MM.1S (cell line): ENCODE data around the gene CHRNE.

Experiments used
- DNase-seq: peaks from one replicate; pipeline ENCODE4 v3.0.0-alpha.2; 2015
- H2AFZ ChIP-seq: fragments of 300-600 bp; sonication (generic); 2 replicates; pipeline ENCODE4 v1.6.0; 2016; ENCODE audit warnings: antibody characterized with exemption, low read length
- H3F3A ChIP-seq: fragments of 300-600 bp; sonication (generic); 2 replicates; pipeline ENCODE4 v1.6.1; 2016; ENCODE audit warnings: mild to moderate bottlenecking, antibody characterized with exemption, low read length, moderate library complexity, mixed read lengths; ENCODE audit not compliant: insufficient read depth
- H3K27ac ChIP-seq: fragments of 300-600 bp; sonication (generic); 2 replicates; pipeline ENCODE4 v1.5.1; 2016; ENCODE audit warnings: mild to moderate bottlenecking, low read length
- H3K27me3 ChIP-seq: fragments of 300-600 bp; sonication (generic); replicated peaks from 2 replicates; pipeline ENCODE4 v1.6.0; 2016; ENCODE audit warnings: low read length; ENCODE audit not compliant: insufficient read depth
- H3K36me3 ChIP-seq: fragments of 300-600 bp; sonication (generic); replicated peaks from 2 replicates; pipeline ENCODE4 v1.6.1; 2016; ENCODE audit warnings: mild to moderate bottlenecking, low read length, mixed read lengths; ENCODE audit not compliant: insufficient read depth
- H3K4me1 ChIP-seq: fragments of 300-600 bp; sonication (generic); 2 replicates; pipeline ENCODE4 v1.6.1; 2016; ENCODE audit warnings: low read length, mixed read lengths
- H3K4me2 ChIP-seq: fragments of 300-600 bp; sonication (generic); 2 replicates; pipeline ENCODE4 v1.6.0; 2016; ENCODE audit warnings: low read depth, low read length
- H3K4me3 ChIP-seq: fragments of 300-600 bp; sonication (generic); 2 replicates; pipeline ENCODE4 v1.5.1; 2016; ENCODE audit warnings: low read length, mixed read lengths
- H3K79me2 ChIP-seq: fragments of 300-600 bp; sonication (generic); 2 replicates; pipeline ENCODE4 v1.6.1; 2016; ENCODE audit warnings: mixed run types, low read length, mixed read lengths
- H3K9ac ChIP-seq: fragments of 300-600 bp; sonication (generic); 2 replicates; pipeline ENCODE4 v1.6.1; 2016; ENCODE audit warnings: low read length, mixed read lengths
- H3K9me2 ChIP-seq: fragments of 300-600 bp; sonication (generic); replicated peaks from 2 replicates; pipeline ENCODE4 v1.6.1; 2016; ENCODE audit warnings: mild to moderate bottlenecking, low read length, mixed read lengths; ENCODE audit not compliant: insufficient read depth
- H3K9me3 ChIP-seq: fragments of 300-600 bp; sonication (generic); replicated peaks from 2 replicates; pipeline ENCODE4 v1.6.1; 2016; ENCODE audit warnings: mild to moderate bottlenecking, low read length, mixed read lengths; ENCODE audit not compliant: insufficient read depth
- H4K20me1 ChIP-seq: fragments of 300-600 bp; sonication (generic); 2 replicates; pipeline ENCODE4 v1.6.1; 2016; ENCODE audit warnings: mild to moderate bottlenecking, low read length, moderate library complexity, mixed read lengths; ENCODE audit not compliant: insufficient read depth
- EZH2 ChIP-seq: fragments of 300-600 bp; sonication (generic); optimal IDR thresholded peaks from 2 replicates; pipeline ENCODE3; 2017; ENCODE audit warnings: low read depth, mild to moderate bottlenecking, antibody characterized with exemption, low read length, mixed read lengths
- EZH2phosphoT487 ChIP-seq: fragments of 300-600 bp; sonication (generic); IDR thresholded peaks from 2 replicates; pipeline ENCODE4 v1.6.1; 2018; ENCODE audit warnings: antibody characterized with exemption, low read length
- TF ChIP-seq, protein P1 (sequence below): fragments of 300-600 bp; sonication (generic); IDR thresholded peaks from 2 replicates; pipeline ENCODE4 v1.5.1; 2016; ENCODE audit warnings: antibody characterized with exemption, low read length, mixed read lengths

Gene CHRNE

DNA sequence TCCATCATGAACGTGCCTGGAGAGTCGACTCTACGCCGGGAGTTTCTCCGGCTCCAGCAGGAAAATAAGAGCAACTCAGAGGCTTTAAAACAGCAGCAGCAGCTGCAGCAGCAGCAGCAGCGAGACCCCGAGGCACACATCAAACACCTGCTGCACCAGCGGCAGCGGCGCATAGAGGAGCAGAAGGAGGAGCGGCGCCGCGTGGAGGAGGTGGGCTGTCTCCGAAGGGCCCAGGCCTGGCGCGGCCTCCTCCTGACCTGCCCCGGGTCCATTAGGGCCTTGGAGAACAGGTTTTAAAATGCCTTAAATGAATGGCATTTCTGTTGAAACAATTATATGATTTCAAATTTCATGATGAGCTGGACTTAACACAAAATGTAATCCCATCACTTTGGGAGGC is 15.3 kb downstream of the CHRNE start:
- Histone ChIP-seq H3K36me3 (no peaks in the 10 kb centered on the region), H4K20me1 (no peaks in the 10 kb centered on the region), H3K9me3 (no peaks in the 10 kb centered on the region), H3K4me1 (no peaks in the 10 kb centered on the region), H2AFZ (no peak overlapping the region), H3K9me2 (no peaks in the 10 kb centered on the region), H3K4me3 (no peak overlapping the region), H3F3A (no peaks in the 10 kb centered on the region), H3K27ac (no peak overlapping the region), H3K9ac (no peak overlapping the region), H3K79me2 (no peaks in the 10 kb centered on the region), H3K27me3 (no peaks in the 10 kb centered on the region), H3K4me2 (no peak overlapping the region)
- DNase-seq = no peak
- TF ChIP-seq EZH2 (no peak), EZH2phosphoT487 (no peak)
- TF ChIP-seq, protein P1, sequence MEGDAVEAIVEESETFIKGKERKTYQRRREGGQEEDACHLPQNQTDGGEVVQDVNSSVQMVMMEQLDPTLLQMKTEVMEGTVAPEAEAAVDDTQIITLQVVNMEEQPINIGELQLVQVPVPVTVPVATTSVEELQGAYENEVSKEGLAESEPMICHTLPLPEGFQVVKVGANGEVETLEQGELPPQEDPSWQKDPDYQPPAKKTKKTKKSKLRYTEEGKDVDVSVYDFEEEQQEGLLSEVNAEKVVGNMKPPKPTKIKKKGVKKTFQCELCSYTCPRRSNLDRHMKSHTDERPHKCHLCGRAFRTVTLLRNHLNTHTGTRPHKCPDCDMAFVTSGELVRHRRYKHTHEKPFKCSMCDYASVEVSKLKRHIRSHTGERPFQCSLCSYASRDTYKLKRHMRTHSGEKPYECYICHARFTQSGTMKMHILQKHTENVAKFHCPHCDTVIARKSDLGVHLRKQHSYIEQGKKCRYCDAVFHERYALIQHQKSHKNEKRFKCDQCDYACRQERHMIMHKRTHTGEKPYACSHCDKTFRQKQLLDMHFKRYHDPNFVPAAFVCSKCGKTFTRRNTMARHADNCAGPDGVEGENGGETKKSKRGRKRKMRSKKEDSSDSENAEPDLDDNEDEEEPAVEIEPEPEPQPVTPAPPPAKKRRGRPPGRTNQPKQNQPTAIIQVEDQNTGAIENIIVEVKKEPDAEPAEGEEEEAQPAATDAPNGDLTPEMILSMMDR = no peak

GRCh38 chr17:4886830-4887229 is 16.1 kb downstream of the CHRNE start:
- H3K27ac ChIP-seq = no peak overlapping the region
- H2AFZ ChIP-seq = no peak overlapping the region
- H3K4me3 ChIP-seq = no peak overlapping the region
- no peaks in the 10 kb centered on the region for H3K27me3 ChIP-seq
- no peak overlapping the region for H3K4me2 ChIP-seq
- no peaks in the 10 kb centered on the region for H3F3A ChIP-seq
- H3K9ac ChIP-seq = no peak overlapping the region
- H4K20me1 ChIP-seq = no peaks in the 10 kb centered on the region
- H3K9me2 ChIP-seq = no peaks in the 10 kb centered on the region
- no peaks in the 10 kb centered on the region for H3K36me3 ChIP-seq
- H3K79me2 ChIP-seq = no peaks in the 10 kb centered on the region
- DNase-seq = no peak
- no peaks in the 10 kb centered on the region for H3K4me1 ChIP-seq
- no peaks in the 10 kb centered on the region for H3K9me3 ChIP-seq
- TF ChIP-seq EZH2phosphoT487 = no peak
- TF ChIP-seq EZH2 = no peak
- TF ChIP-seq, protein P1 = no peak

GRCh38 chr17:4884489-4884888 is 18.4 kb downstream of the CHRNE start:
- Histone ChIP-seq H3K4me1 (no peaks in the 10 kb centered on the region), H3K9me2 (no peaks in the 10 kb centered on the region), H3K9me3 (no peaks in the 10 kb centered on the region), H4K20me1 (no peaks in the 10 kb centered on the region), H3K27ac (no peak overlapping the region), H3K36me3 (no peaks in the 10 kb centered on the region), H3K79me2 (no peaks in the 10 kb centered on the region), H3K9ac (no peak overlapping the region), H3K4me3 (no peak overlapping the region), H3K27me3 (no peaks in the 10 kb centered on the region), H3K4me2 (no peak overlapping the region), H3F3A (no peaks in the 10 kb centered on the region), H2AFZ (no peak overlapping the region)
- DNase-seq = no peak
- TF ChIP-seq EZH2 (no peak), EZH2phosphoT487 (no peak)
- TF ChIP-seq, protein P1 = no peak
